Endothelial cell of umbilical vein (primary cell): ENCODE data around the gene SF3B1. TPM values are rescaled to one million over a fixed set of nuclear protein-coding genes. Genes with fewer than 3 reads are reported as not detected.

Experiments used
- BruUV-seq: library from RNA; stranded (reverse); fragments of 400-500 nt; replicated peaks from 2 replicates; lab custom pipeline; 2021; lab: Mats Ljungman, UMichigan
- CTCF ChIA-PET: fragments of 300-600, 350-600 bp; sonication (Branson Sonifier 250); formaldehyde crosslinking; loops from one replicate; lab custom pipeline; 2021; ENCODE audit warnings: antibody characterized with exemption, inconsistent platforms; lab: Charles Lee
- POLR2A ChIA-PET: fragments of 300-600, 350-600 bp; sonication (Branson Sonifier 250); formaldehyde crosslinking; loops from one replicate; lab custom pipeline; 2021; ENCODE audit warnings: antibody characterized with exemption, inconsistent platforms; lab: Charles Lee
- DNase-seq: peaks from one replicate; pipeline ENCODE4 v3.0.0-alpha.2; 2011; ENCODE audit warnings: low read depth, low spot score
- FAIRE-seq: peaks from 2 replicates; lab custom pipeline; 2011; peaks lifted over from hg19 to GRCh38; lab: Jason Lieb, UNC
- H2AFZ ChIP-seq: 2 replicates; pipeline ENCODE4 v1.6.0; 2012; ENCODE audit warnings: low read depth, low read length, control low read depth, inconsistent platforms
- H3K27ac ChIP-seq: 2 replicates; pipeline ENCODE4 v1.5.1; 2011; ENCODE audit warnings: low read depth, mild to moderate bottlenecking, control low read depth, low read length, moderate library complexity; ENCODE audit not compliant: insufficient read depth
- H3K27me3 ChIP-seq, 2 experiments: 2 replicates each; pipeline versions ENCODE4 v1.6.0 to v1.6.1; 2011; ENCODE audit warnings: low read length in 2 of 2, mixed read lengths in 1 of 2; ENCODE audit not compliant: control insufficient read depth in 2 of 2, insufficient read depth in 2 of 2
- H3K36me3 ChIP-seq, 2 experiments: 2 replicates in 1 of 2; 3 replicates in 1 of 2; pipeline ENCODE4 v1.5.1; 2011; ENCODE audit warnings: low read length in 2 of 2, mild to moderate bottlenecking in 1 of 2, moderate library complexity in 1 of 2; ENCODE audit not compliant: control insufficient read depth in 2 of 2, insufficient read depth in 2 of 2; ENCODE audit errors: extremely low read depth in 1 of 2
- H3K4me1 ChIP-seq: 3 replicates; pipeline ENCODE4 v1.5.1; 2011; ENCODE audit warnings: mild to moderate bottlenecking, low read length; ENCODE audit not compliant: control insufficient read depth, insufficient read depth; ENCODE audit errors: extremely low read depth
- H3K4me2 ChIP-seq: 2 replicates; pipeline ENCODE4 v1.6.1; 2011; ENCODE audit warnings: low read length, control low read depth, mixed read lengths; ENCODE audit not compliant: insufficient read depth
- H3K4me3 ChIP-seq, 3 experiments: fragments of 200-600 bp in 1 of 3; sonication (generic), shearing (Covaris generic) in 1 of 3; replicated peaks in 1 of 3; 2 replicates each; pipeline ENCODE4 v1.5.1; 2011 to 2016; ENCODE audit warnings: control low read depth in 3 of 3, low read length in 3 of 3, mild to moderate bottlenecking in 2 of 3, inconsistent platforms in 1 of 3, low read depth in 1 of 3, moderate library complexity in 1 of 3; ENCODE audit not compliant: insufficient read depth in 1 of 3
- H3K79me2 ChIP-seq: 2 replicates; pipeline ENCODE4 v1.6.0; 2012; ENCODE audit warnings: low read length, inconsistent platforms; ENCODE audit not compliant: control insufficient read depth, insufficient read depth
- H3K9ac ChIP-seq: replicated peaks from 2 replicates; pipeline ENCODE3; 2011; ENCODE audit warnings: low read length, control low read depth; ENCODE audit not compliant: insufficient read depth; ENCODE audit errors: extremely low read depth
- H3K9me1 ChIP-seq: replicated peaks from 3 replicates; pipeline ENCODE4 v1.6.0; 2011; ENCODE audit warnings: mild to moderate bottlenecking, low read length; ENCODE audit not compliant: control insufficient read depth, insufficient read depth; ENCODE audit errors: extremely low read depth
- H3K9me3 ChIP-seq: replicated peaks from 2 replicates; pipeline ENCODE4 v1.5.1; 2012; ENCODE audit warnings: low read length, inconsistent platforms; ENCODE audit not compliant: control insufficient read depth, insufficient read depth
- H4K20me1 ChIP-seq: replicated peaks from 2 replicates; pipeline ENCODE3; 2011; ENCODE audit warnings: mild to moderate bottlenecking, low read length; ENCODE audit not compliant: control insufficient read depth, insufficient read depth; ENCODE audit errors: extremely low read depth
- CTCF ChIP-seq, 2 donors: IDR thresholded peaks; 1 replicate in 1 of 2; 2 replicates in 1 of 2; pipeline ENCODE4 v1.5.1; 2011; ENCODE audit warnings: low read length in 2 of 2, mild to moderate bottlenecking in 2 of 2, moderate library complexity in 2 of 2, control low read depth in 1 of 2, inconsistent platforms in 1 of 2, low read depth in 1 of 2; ENCODE audit not compliant: insufficient read depth in 1 of 2; ENCODE audit errors: extremely low read depth in 1 of 2
- EZH2 ChIP-seq: IDR thresholded peaks from 2 replicates; pipeline ENCODE4 v1.6.1; 2012; ENCODE audit warnings: borderline replicate concordance, low read depth, mild to moderate bottlenecking, moderate library complexity, low read length, inconsistent platforms; ENCODE audit not compliant: severe bottlenecking
- FOS ChIP-seq: IDR thresholded peaks from 2 replicates; pipeline ENCODE4 v1.6.1; 2011; ENCODE audit warnings: mild to moderate bottlenecking, low read length, moderate library complexity, borderline replicate concordance; ENCODE audit not compliant: insufficient read depth
- GATA2 ChIP-seq: IDR thresholded peaks from 2 replicates; pipeline ENCODE4 v1.7.0; 2011; ENCODE audit warnings: low read depth, mild to moderate bottlenecking, moderate library complexity, mixed read lengths, low read length; ENCODE audit not compliant: insufficient read length, insufficient read depth
- JUN ChIP-seq: IDR thresholded peaks from 2 replicates; pipeline ENCODE4 v1.6.1; 2011; ENCODE audit warnings: borderline replicate concordance, low read depth; ENCODE audit not compliant: insufficient read length, insufficient read depth
- MAX ChIP-seq: IDR thresholded peaks from 2 replicates; pipeline ENCODE4 v1.6.1; 2011; ENCODE audit not compliant: insufficient read depth, insufficient read length
- MYC ChIP-seq: IDR thresholded peaks from one replicate; pipeline ENCODE4 v1.6.1; 2011; ENCODE audit warnings: mild to moderate bottlenecking, low read depth, low read length
- POLR2A ChIP-seq: IDR thresholded peaks from 2 replicates; pipeline ENCODE4 v1.6.1; 2012; ENCODE audit warnings: low read depth, mild to moderate bottlenecking, control low read depth, low read length
- POLR2AphosphoS5 ChIP-seq: IDR thresholded peaks from 2 replicates; pipeline ENCODE4 v1.6.1; 2012; ENCODE audit warnings: low read depth, mild to moderate bottlenecking, control low read depth, low read length, moderate library complexity; ENCODE audit not compliant: insufficient read depth
- dilution Hi-C: fragments of 300-500 bp; cut with MboI; formaldehyde crosslinking; loops from one replicate; pipeline ENCODE4 v1.15.0; 2019; ENCODE audit warnings: low sequenced_read_pairs; ENCODE audit not compliant: extremely low pct_ligation_motif_present
- intact Hi-C: fragments of 100-400 bp; cut with micrococcal nuclease; formaldehyde crosslinking; loops from one replicate; pipeline ENCODE4 v1.10.0; 2022
- polyA plus RNA-seq, 4 experiments: library from polyadenylated mRNA; depleted of rRNA in 3 of 4; stranded (reverse) in 3 of 4; unstranded in 1 of 4; fragments of >200 nt; gene quantifications; 2 replicates each; pipeline versions ENCODE4 v1.2.1 to v1.2.3, GENCODE V29; 2011 to 2012; ENCODE audit warnings: missing spikeins in 1 of 4
- total RNA-seq: library from RNA; stranded (reverse); gene quantifications from 2 replicates; pipeline ENCODE4 v1.2.3, GENCODE V29; 2021

The SF3B1 gene
- total and polyA plus RNA-seq, 2 donors (not counting 3 experiments of a cell fraction or from before 2014, with no cell fraction given): 234 to 321 TPM

GRCh38 chr2:197450465-197450864 is 15.6 kb upstream of the SF3B1 start:
- H3K79me2 ChIP-seq: peaks cover 17% of the 10 kb centered on the region
- ChIA-PET CTCF (interaction anchor here (0.8 to 1.0 kb wide), 2 partner anchors 13 to 15 kb away, joined by 3 read pairs; partner anchors contain the start of gene SF3B1), POLR2A (no interaction called here)
- no peaks in the 10 kb centered on the region for H3K9me1 ChIP-seq
- no TSS peak for BruUV-seq
- no peak overlapping the region for H2AFZ ChIP-seq
- no peak for FAIRE-seq
- intact Hi-C loops: no loop called here
- no peak overlapping the region for H3K9ac ChIP-seq
- H3K9me3 ChIP-seq: no peaks in the 10 kb centered on the region
- dilution Hi-C loops: no loop called here
- no peaks in the 10 kb centered on the region for H3K27me3 ChIP-seq
- H3K4me3 ChIP-seq: no peak overlapping the region
- no peak overlapping the region for H3K27ac ChIP-seq
- H3K4me1 ChIP-seq: peaks cover 18% of the 10 kb centered on the region
- TF ChIP-seq JUN: no peak
- TF ChIP-seq POLR2A: no peak
- TF ChIP-seq GATA2: no peak
- no peak for TF ChIP-seq POLR2AphosphoS5
- TF ChIP-seq MYC: no peak
- TF ChIP-seq MAX: no peak
- no peak for TF ChIP-seq EZH2
- TF ChIP-seq CTCF (IDR thresholded peaks at IDR 0.05; ENCODE audit: extremely low read depth in 1 of 2, insufficient read depth in 1 of 2, low read depth in 1 of 2, low read length in 2 of 2): no peak
- no peak for TF ChIP-seq FOS
- peaks cover 2% of the 10 kb centered on the region for H4K20me1 ChIP-seq
- no peak overlapping the region for H3K4me2 ChIP-seq
- DNase-seq: no peak
- no peaks in the 10 kb centered on the region for H3K36me3 ChIP-seq
